Measurements from ENCODE around the gene SH3BGRL3. TPM values are rescaled to one million over a fixed set of nuclear protein-coding genes. Genes with fewer than 3 reads are reported as not detected.

The SH3BGRL3 gene
- polyA plus RNA-seq, 2 of the 4 experiments (the other 2 are of a cell fraction), result 38.7 to 78.6 TPM

GRCh38 chr1:26274801-26275425, 5.0 kb upstream of the SH3BGRL3 start (continued):
- TF ChIP-seq KDM5A (IDR thresholded peaks at IDR 0.05) (no peak), BHLHE40 (IDR thresholded peaks at IDR 0.05; ENCODE audit: low read depth, low read length) (no peak), E2F6 (IDR thresholded peaks at IDR 0.05; ENCODE audit: borderline replicate concordance, low read depth) (no peak), KDM1A (IDR thresholded peaks at IDR 0.05; ENCODE audit: low read depth) (no peak), RCOR1 (IDR thresholded peaks at IDR 0.05; ENCODE audit: low read depth, low read length) (no peak), HEYL (CRISPR knock-in tag; IDR thresholded peaks at IDR 0.05) (no peak), CBX8 (IDR thresholded peaks at IDR 0.05) (no peak), HDAC2 (IDR thresholded peaks at IDR 0.05) (no peak)

- H3K27ac ChIP-seq, result peak overlapping the region; percentile 61 to 74
- DNase-seq (ENCODE audit: low read depth in 1 of 2, low spot score in 1 of 2) (peak; percentile 59 to 85), FAIRE-seq (no peak), ATAC-seq (peak; percentile 59 to 60)
- H3K9me3 ChIP-seq, result no peaks in the 10 kb centered on the region
- ChIA-PET POLR2A (interaction anchor here (0.5 kb wide), 1 partner anchor 144 kb away, joined by 3 read pairs; no protein-coding TSS in a partner anchor), CTCF (interaction anchor here (0.7 to 6.0 kb wide), 31 partner anchors 9 to 195 kb away, joined by 3 to 32 read pairs (median 4); partner anchors contain the start of genes CD52, LIN28A and ZNF593)
- peaks cover 38% of the 10 kb centered on the region for H3K4me1 ChIP-seq
- TF ChIP-seq USF2 (IDR thresholded peaks at IDR 0.05) (peak; percentile 67), RAD21 (conservative IDR thresholded peaks at IDR 0.05 in 1 of 2, IDR thresholded peaks at IDR 0.05 in 1 of 2) (peak; percentile 52 to 53), FOXS1 (CRISPR knock-in tag; IDR thresholded peaks at IDR 0.05) (no peak), MAX (IDR thresholded peaks at IDR 0.05) (peak; percentile 72), CTCF (IDR thresholded peaks at IDR 0.05) (peak; percentile 60), ZSCAN20 (CRISPR knock-in tag; IDR thresholded peaks at IDR 0.05) (no peak), SMC3 (IDR thresholded peaks at IDR 0.05) (peak; percentile 61)
- peak overlapping the region; percentile 48 for H3K4me2 ChIP-seq
- 51% methylated on average over 3 of the region's 3 CpGs for WGBS (ENCODE audit: missing lambda C conversion rate)
- H3K4me3 ChIP-seq, result no peak overlapping the region
Observed at GRCh38 chr1:26275580-26276431, 4.1 kb upstream of the SH3BGRL3 start.

GRCh38 chr1:26276432-26276838, 3.5 kb upstream of the SH3BGRL3 start:
- ATAC-seq, result no peak
- no CpG with 5 or more reads among the region's 2 CpGs for WGBS (ENCODE audit: missing lambda C conversion rate)
- CTCF ChIA-PET, result interaction anchor here (0.7 to 6.0 kb wide), 20 partner anchors 9 to 194 kb away, joined by 3 to 32 read pairs (median 4); partner anchors contain the start of genes CD52, LIN28A and ZNF593

More at GRCh38 chr1:26276432-26276838, 3.5 kb upstream of the SH3BGRL3 start:
- H3K9me3 ChIP-seq, result no peaks in the 10 kb centered on the region
- peak overlapping the region; percentile 61 to 74; a peak in 3 of 6 replicates for H3K27ac ChIP-seq
- H3K4me3 ChIP-seq, result no peak overlapping the region
- peak overlapping the region; percentile 48 for H3K4me2 ChIP-seq
- no peak for DNase-seq (ENCODE audit: low read depth in 1 of 2, low spot score in 1 of 2)
- FAIRE-seq, result no peak
- POLR2A ChIA-PET, result no interaction called here
- peaks cover 45% of the 10 kb centered on the region for H3K4me1 ChIP-seq
- TF ChIP-seq BHLHE40 (IDR thresholded peaks at IDR 0.05; ENCODE audit: low read depth, low read length), result no peak
- no peak for TF ChIP-seq FOSL2 (IDR thresholded peaks at IDR 0.05)
- peak; percentile 31 for TF ChIP-seq FOSL2 (CRISPR knock-in tag; IDR thresholded peaks at IDR 0.05)
- TF ChIP-seq RNF2 (IDR thresholded peaks at IDR 0.05; ENCODE audit: borderline replicate concordance, low read depth), result no peak

All from A549 (cell line).